HepG2 (cell line): ENCODE measurements around the gene PDGFB. TPM values are rescaled to one million over a fixed set of nuclear protein-coding genes. Genes with fewer than 3 reads are reported as not detected.

ENCODE experiments used
- AGO2 ChIP-seq: fragments of 200-400 bp; formaldehyde crosslinking; optimal IDR thresholded peaks from 2 replicates; pipeline ENCODE3; 2017; ENCODE audit warnings: mild to moderate bottlenecking, low read depth, low read length, moderate library complexity
- ATM ChIP-seq: fragments of 450-650 bp; IDR thresholded peaks from 2 replicates; pipeline ENCODE4 v1.7.1; 2017; ENCODE audit warnings: mild to moderate bottlenecking, borderline replicate concordance
- CEBPB ChIP-seq: IDR thresholded peaks from 2 replicates; pipeline ENCODE4 v1.6.1; 2011; ENCODE audit warnings: low read depth, low read length, improper control_type of control experiment, borderline replicate concordance
- DNMT1 ChIP-seq: sonication (generic); formaldehyde crosslinking; IDR thresholded peaks from 2 replicates; pipeline ENCODE4 v1.5.1; 2020; ENCODE audit warnings: mild to moderate bottlenecking, missing genetic modification reagents
- ESRRA ChIP-seq: sonication (generic); formaldehyde crosslinking; IDR thresholded peaks from 2 replicates; pipeline ENCODE4 v1.5.1; 2020; ENCODE audit warnings: mild to moderate bottlenecking, low read depth, missing genetic modification reagents
- HDAC1 ChIP-seq: sonication (generic); formaldehyde crosslinking; IDR thresholded peaks from 2 replicates; pipeline ENCODE4 v1.5.1; 2020; ENCODE audit warnings: mild to moderate bottlenecking, missing genetic modification reagents
- NONO ChIP-seq, 2 experiments: fragments of 450-650 bp in 1 of 2; sonication (generic) in 1 of 2; formaldehyde crosslinking in 1 of 2; IDR thresholded peaks in 1 of 2; conservative IDR thresholded peaks in 1 of 2; 2 replicates each; pipeline versions ENCODE4 v1.6.1 to v1.8.0; 2017 to 2022; ENCODE audit warnings: mild to moderate bottlenecking in 1 of 2, missing genetic modification reagents in 1 of 2, moderate library complexity in 1 of 2
- RNF2 ChIP-seq: fragments of 450-650 bp; conservative IDR thresholded peaks from 2 replicates; pipeline ENCODE4 v1.6.1; 2016; ENCODE audit warnings: low read depth
- TOE1 ChIP-seq: sonication (generic); formaldehyde crosslinking; IDR thresholded peaks from 2 replicates; pipeline ENCODE4 v1.4.0; 2020; ENCODE audit warnings: mild to moderate bottlenecking, missing genetic modification reagents
- ZNF207 ChIP-seq: fragments of 450-650 bp; IDR thresholded peaks from 2 replicates; pipeline ENCODE4 v1.6.1; 2016; ENCODE audit warnings: antibody characterized with exemption, borderline replicate concordance
- ZNF30 ChIP-seq: sonication (generic); formaldehyde crosslinking; IDR thresholded peaks from 2 replicates; pipeline ENCODE4 v1.5.0; 2020; ENCODE audit warnings: mild to moderate bottlenecking, missing genetic modification reagents
- ZNF562 ChIP-seq: sonication (generic); formaldehyde crosslinking; IDR thresholded peaks from 2 replicates; pipeline ENCODE4 v1.8.0; 2022; ENCODE audit warnings: missing genetic modification reagents, borderline replicate concordance
- ZNF7 ChIP-seq: IDR thresholded peaks from 2 replicates; pipeline ENCODE4 v1.6.1; 2016; ENCODE audit warnings: missing biosample characterization, missing genetic modification reagents
- ZNF775 ChIP-seq: sonication (generic); formaldehyde crosslinking; IDR thresholded peaks from 2 replicates; pipeline ENCODE4 v1.4.0; 2020; ENCODE audit warnings: missing genetic modification reagents, mild to moderate bottlenecking, moderate library complexity, borderline replicate concordance
- ZNF841 ChIP-seq: sonication (generic); formaldehyde crosslinking; IDR thresholded peaks from 2 replicates; pipeline ENCODE4 v1.8.1; 2023; ENCODE audit warnings: missing genetic modification reagents, borderline replicate concordance
- polyA plus RNA-seq, 8 experiments: library from polyadenylated mRNA; depleted of rRNA in 3 of 8; stranded (reverse) in 7 of 8; unstranded in 1 of 8; fragments of >200 nt; fragmentation: Illumina TruSeq in 4 of 8; extraction: Trizol in 4 of 8; gene quantifications; 2 replicates each; pipeline versions ENCODE4 v1.2.1 to v1.2.3, GENCODE V29; 2011 to 2016; ENCODE audit warnings: low read depth in 4 of 8, missing spikeins in 1 of 8, mixed read lengths in 1 of 8; ENCODE audit not compliant: insufficient read depth in 1 of 8
- total RNA-seq, 5 experiments: library from RNA; depleted of rRNA; stranded (reverse); fragments of >200 nt; fragmentation: Illumina TruSeq; extraction: Trizol; gene quantifications; 2 replicates each; pipeline ENCODE4 v1.2.3, GENCODE V29; 2016; ENCODE audit warnings: low read depth in 1 of 5
- TF ChIP-seq, protein P1 (sequence below): sonication (generic); formaldehyde crosslinking; IDR thresholded peaks from 2 replicates; pipeline ENCODE4 v1.4.0; 2020; ENCODE audit warnings: missing genetic modification reagents
- TF ChIP-seq, protein P2 (sequence below): sonication (generic); formaldehyde crosslinking; IDR thresholded peaks from 2 replicates; pipeline ENCODE4 v1.9.0; 2021; ENCODE audit warnings: missing genetic modification reagents, borderline replicate concordance
- TF ChIP-seq, protein P3 (sequence below): sonication (generic); formaldehyde crosslinking; conservative IDR thresholded peaks from 2 replicates; pipeline ENCODE4 v1.4.0; 2020; ENCODE audit warnings: mild to moderate bottlenecking, missing genetic modification reagents, moderate library complexity

Gene PDGFB
- total and polyA plus RNA-seq, 2 of the 13 experiments (the other 11 are each of a cell fraction or from before 2014, with no cell fraction given), result 1.4 to 10.1 TPM

- TF ChIP-seq ATM (no peak), ZNF775 (CRISPR knock-in tag) (no peak), ZNF841 (CRISPR knock-in tag) (no peak), ESRRA (CRISPR knock-in tag) (peak; percentile 57; the same call in 1 of the 2 replicates), DNMT1 (no peak), ZNF562 (CRISPR knock-in tag) (no peak), ZNF30 (CRISPR knock-in tag) (no peak), CEBPB (no peak; the same call in 1 of the 2 replicates), HDAC1 (CRISPR knock-in tag) (peak; percentile 74), AGO2 (no peak), ZNF207 (no peak), NONO (IDR thresholded peaks at IDR 0.05) (no peak), NONO (CRISPR knock-in tag; conservative IDR thresholded peaks at IDR 0.05) (no peak; the same call in 1 of the 2 replicates), TOE1 (no peak), ZNF7 (no peak), RNF2 (no peak; the same call in 1 of the 2 replicates)
- TF ChIP-seq, protein P1, sequence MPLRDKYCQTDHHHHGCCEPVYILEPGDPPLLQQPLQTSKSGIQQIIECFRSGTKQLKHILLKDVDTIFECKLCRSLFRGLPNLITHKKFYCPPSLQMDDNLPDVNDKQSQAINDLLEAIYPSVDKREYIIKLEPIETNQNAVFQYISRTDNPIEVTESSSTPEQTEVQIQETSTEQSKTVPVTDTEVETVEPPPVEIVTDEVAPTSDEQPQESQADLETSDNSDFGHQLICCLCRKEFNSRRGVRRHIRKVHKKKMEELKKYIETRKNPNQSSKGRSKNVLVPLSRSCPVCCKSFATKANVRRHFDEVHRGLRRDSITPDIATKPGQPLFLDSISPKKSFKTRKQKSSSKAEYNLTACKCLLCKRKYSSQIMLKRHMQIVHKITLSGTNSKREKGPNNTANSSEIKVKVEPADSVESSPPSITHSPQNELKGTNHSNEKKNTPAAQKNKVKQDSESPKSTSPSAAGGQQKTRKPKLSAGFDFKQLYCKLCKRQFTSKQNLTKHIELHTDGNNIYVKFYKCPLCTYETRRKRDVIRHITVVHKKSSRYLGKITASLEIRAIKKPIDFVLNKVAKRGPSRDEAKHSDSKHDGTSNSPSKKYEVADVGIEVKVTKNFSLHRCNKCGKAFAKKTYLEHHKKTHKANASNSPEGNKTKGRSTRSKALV (CRISPR knock-in tag), result peak; percentile 82
- TF ChIP-seq, protein P2, sequence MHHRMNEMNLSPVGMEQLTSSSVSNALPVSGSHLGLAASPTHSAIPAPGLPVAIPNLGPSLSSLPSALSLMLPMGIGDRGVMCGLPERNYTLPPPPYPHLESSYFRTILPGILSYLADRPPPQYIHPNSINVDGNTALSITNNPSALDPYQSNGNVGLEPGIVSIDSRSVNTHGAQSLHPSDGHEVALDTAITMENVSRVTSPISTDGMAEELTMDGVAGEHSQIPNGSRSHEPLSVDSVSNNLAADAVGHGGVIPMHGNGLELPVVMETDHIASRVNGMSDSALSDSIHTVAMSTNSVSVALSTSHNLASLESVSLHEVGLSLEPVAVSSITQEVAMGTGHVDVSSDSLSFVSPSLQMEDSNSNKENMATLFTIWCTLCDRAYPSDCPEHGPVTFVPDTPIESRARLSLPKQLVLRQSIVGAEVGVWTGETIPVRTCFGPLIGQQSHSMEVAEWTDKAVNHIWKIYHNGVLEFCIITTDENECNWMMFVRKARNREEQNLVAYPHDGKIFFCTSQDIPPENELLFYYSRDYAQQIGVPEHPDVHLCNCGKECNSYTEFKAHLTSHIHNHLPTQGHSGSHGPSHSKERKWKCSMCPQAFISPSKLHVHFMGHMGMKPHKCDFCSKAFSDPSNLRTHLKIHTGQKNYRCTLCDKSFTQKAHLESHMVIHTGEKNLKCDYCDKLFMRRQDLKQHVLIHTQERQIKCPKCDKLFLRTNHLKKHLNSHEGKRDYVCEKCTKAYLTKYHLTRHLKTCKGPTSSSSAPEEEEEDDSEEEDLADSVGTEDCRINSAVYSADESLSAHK (CRISPR knock-in tag), result no peak
- TF ChIP-seq, protein P3, sequence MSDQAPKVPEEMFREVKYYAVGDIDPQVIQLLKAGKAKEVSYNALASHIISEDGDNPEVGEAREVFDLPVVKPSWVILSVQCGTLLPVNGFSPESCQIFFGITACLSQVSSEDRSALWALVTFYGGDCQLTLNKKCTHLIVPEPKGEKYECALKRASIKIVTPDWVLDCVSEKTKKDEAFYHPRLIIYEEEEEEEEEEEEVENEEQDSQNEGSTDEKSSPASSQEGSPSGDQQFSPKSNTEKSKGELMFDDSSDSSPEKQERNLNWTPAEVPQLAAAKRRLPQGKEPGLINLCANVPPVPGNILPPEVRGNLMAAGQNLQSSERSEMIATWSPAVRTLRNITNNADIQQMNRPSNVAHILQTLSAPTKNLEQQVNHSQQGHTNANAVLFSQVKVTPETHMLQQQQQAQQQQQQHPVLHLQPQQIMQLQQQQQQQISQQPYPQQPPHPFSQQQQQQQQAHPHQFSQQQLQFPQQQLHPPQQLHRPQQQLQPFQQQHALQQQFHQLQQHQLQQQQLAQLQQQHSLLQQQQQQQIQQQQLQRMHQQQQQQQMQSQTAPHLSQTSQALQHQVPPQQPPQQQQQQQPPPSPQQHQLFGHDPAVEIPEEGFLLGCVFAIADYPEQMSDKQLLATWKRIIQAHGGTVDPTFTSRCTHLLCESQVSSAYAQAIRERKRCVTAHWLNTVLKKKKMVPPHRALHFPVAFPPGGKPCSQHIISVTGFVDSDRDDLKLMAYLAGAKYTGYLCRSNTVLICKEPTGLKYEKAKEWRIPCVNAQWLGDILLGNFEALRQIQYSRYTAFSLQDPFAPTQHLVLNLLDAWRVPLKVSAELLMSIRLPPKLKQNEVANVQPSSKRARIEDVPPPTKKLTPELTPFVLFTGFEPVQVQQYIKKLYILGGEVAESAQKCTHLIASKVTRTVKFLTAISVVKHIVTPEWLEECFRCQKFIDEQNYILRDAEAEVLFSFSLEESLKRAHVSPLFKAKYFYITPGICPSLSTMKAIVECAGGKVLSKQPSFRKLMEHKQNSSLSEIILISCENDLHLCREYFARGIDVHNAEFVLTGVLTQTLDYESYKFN (CRISPR knock-in tag), result peak; percentile 74
Observed at GRCh38 chr22:39240831-39241793, 3.7 kb downstream of the PDGFB start (continued).
